Keratinocyte (primary cell): Measurements from ENCODE around the gene FGD4. TPM values are rescaled to one million over a fixed set of nuclear protein-coding genes. Genes with fewer than 3 reads are reported as not detected.

ENCODE experiments used
- DNase-seq: peaks from one replicate; pipeline ENCODE4 v3.0.0-alpha.2; 2011; ENCODE audit warnings: low read depth, missing footprints, low spot score
- FAIRE-seq: peaks from 2 replicates; lab custom pipeline; 2011; peaks lifted over from hg19 to GRCh38; lab: Jason Lieb, UNC
- H2AFZ ChIP-seq: 2 replicates; pipeline ENCODE4 v1.6.0; 2012; ENCODE audit warnings: low read length, control low read depth, inconsistent platforms; ENCODE audit not compliant: control insufficient read depth
- H3K27ac ChIP-seq: 2 replicates; pipeline ENCODE4 v1.5.1; 2011; ENCODE audit warnings: low read length; ENCODE audit not compliant: control insufficient read depth, insufficient read depth
- H3K27me3 ChIP-seq: 3 replicates; pipeline ENCODE4 v1.6.0; 2011; ENCODE audit warnings: low read length; ENCODE audit not compliant: control insufficient read depth, insufficient read depth; ENCODE audit errors: extremely low read depth
- H3K36me3 ChIP-seq, 2 experiments: 2 replicates in 1 of 2; 3 replicates in 1 of 2; pipeline ENCODE4 v1.5.1; 2011; ENCODE audit warnings: low read length in 2 of 2, mild to moderate bottlenecking in 1 of 2; ENCODE audit not compliant: control insufficient read depth in 2 of 2, insufficient read depth in 2 of 2; ENCODE audit errors: extremely low read depth in 1 of 2
- H3K4me1 ChIP-seq: 3 replicates; pipeline ENCODE4 v1.5.1; 2011; ENCODE audit warnings: low read length; ENCODE audit not compliant: control insufficient read depth, insufficient read depth; ENCODE audit errors: extremely low read depth
- H3K4me2 ChIP-seq: 3 replicates; pipeline ENCODE4 v1.6.0; 2011; ENCODE audit warnings: low read depth, low read length; ENCODE audit not compliant: control insufficient read depth, insufficient read depth; ENCODE audit errors: extremely low read depth
- H3K4me3 ChIP-seq, 3 experiments: fragments of 200-600 bp in 1 of 3; sonication (generic) in 1 of 3; 2 replicates in 2 of 3; 3 replicates in 1 of 3; pipeline ENCODE4 v1.5.1; 2011 to 2016; ENCODE audit warnings: low read length in 3 of 3, mild to moderate bottlenecking in 3 of 3, control low read depth in 2 of 3, inconsistent platforms in 1 of 3, low read depth in 1 of 3, mixed read lengths in 1 of 3, mixed run types in 1 of 3, moderate library complexity in 1 of 3; ENCODE audit not compliant: control insufficient read depth in 2 of 3, insufficient read depth in 2 of 3; ENCODE audit errors: extremely low read depth in 1 of 3
- H3K79me2 ChIP-seq: 2 replicates; pipeline ENCODE4 v1.6.0; 2012; ENCODE audit warnings: low read length; ENCODE audit not compliant: control insufficient read depth, insufficient read depth
- H3K9ac ChIP-seq: 3 replicates; pipeline ENCODE4 v1.6.0; 2011; ENCODE audit warnings: low read length; ENCODE audit not compliant: control insufficient read depth, insufficient read depth; ENCODE audit errors: extremely low read depth
- H3K9me1 ChIP-seq: 3 replicates; pipeline ENCODE4 v1.6.0; 2011; ENCODE audit warnings: low read length; ENCODE audit not compliant: control insufficient read depth, insufficient read depth; ENCODE audit errors: extremely low read depth
- H3K9me3 ChIP-seq: 2 replicates; pipeline ENCODE4 v1.5.1; 2012; ENCODE audit warnings: low read depth, low read length; ENCODE audit not compliant: control insufficient read depth
- H4K20me1 ChIP-seq: 3 replicates; pipeline ENCODE4 v1.6.0; 2011; ENCODE audit warnings: low read length; ENCODE audit not compliant: control insufficient read depth, insufficient read depth; ENCODE audit errors: extremely low read depth
- EZH2 ChIP-seq: IDR thresholded peaks from one replicate; pipeline ENCODE4 v1.6.1; 2012; ENCODE audit warnings: inconsistent platforms, mild to moderate bottlenecking, low read length, moderate library complexity
- dilution Hi-C: fragments of 300-500 bp; cut with MboI; formaldehyde crosslinking; loops from one replicate; pipeline ENCODE4 v1.7.0; 2020; ENCODE audit warnings: low sequenced_read_pairs; ENCODE audit not compliant: extremely low pct_ligation_motif_present
- polyA plus RNA-seq, 5 experiments: library from polyadenylated mRNA; depleted of rRNA in 3 of 5; stranded (reverse) in 3 of 5; stranded (forward) in 1 of 5; unstranded in 1 of 5; fragments of >200 nt; gene quantifications; 1 replicate in 1 of 5; 2 replicates in 3 of 5; 3 replicates in 1 of 5; pipeline versions ENCODE4 v1.2.1 to v1.2.3, GENCODE V29; 2011 to 2012; ENCODE audit warnings: missing spikeins in 2 of 5, low read depth in 1 of 5, low replicate concordance in 1 of 5
- TF ChIP-seq, protein P1 (sequence below), 3 experiments: IDR thresholded peaks in 1 of 3; conservative IDR thresholded peaks in 1 of 3; optimal IDR thresholded peaks in 1 of 3; 2 replicates in 2 of 3; 3 replicates in 1 of 3; pipeline versions ENCODE3 to v1.5.1; 2011; ENCODE audit warnings: low read length in 3 of 3, mild to moderate bottlenecking in 3 of 3, moderate library complexity in 2 of 3, control low read depth in 1 of 3, inconsistent platforms in 1 of 3; ENCODE audit not compliant: insufficient read depth in 2 of 3; ENCODE audit errors: extremely low read depth in 1 of 3

FGD4 gene
- polyA plus RNA-seq, 1 donor (not counting 4 experiments of a cell fraction or from before 2014, with no cell fraction given): 10.5 TPM

DNA sequence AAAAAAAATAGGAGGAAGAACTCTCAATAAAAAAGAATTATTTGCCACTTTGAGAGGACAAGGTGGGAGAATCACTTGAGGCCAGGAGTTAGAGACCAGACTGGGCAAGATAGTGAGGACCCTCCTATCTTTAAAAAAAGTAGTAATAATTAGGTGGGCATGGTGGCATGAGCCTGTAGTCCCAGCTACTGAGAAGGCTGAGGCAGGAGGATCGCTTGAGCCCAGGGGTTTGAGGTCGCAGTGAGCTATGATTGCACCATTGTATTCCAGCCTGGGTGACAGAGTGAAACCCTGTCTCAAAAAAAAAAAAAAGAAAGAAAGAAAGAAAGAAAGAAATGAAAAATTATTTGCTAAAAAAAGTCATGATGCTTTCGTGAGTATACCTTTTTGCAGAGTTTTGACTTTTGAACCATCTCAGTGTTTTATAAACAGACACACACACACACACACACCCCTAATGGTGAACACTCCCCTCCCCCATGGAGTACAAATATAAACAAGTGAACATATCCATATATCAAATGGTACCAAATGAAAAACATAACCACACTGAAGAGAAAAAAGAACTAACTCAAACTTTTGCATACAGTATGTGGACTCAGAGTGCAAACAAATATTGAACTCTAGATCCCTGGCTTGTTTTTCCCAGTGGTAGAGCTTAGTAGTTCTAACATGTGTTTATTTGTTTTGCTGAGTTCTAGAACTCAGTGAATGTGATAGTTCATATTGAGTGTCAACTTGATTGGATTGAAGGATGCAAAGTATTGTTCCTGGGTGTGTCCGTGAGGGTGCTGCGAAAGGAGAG lies 252.0 kb downstream of the FGD4 start:
- Histone ChIP-seq H3K9ac (no peak overlapping the region), H3K36me3 (no peaks in the 10 kb centered on the region), H3K9me1 (no peaks in the 10 kb centered on the region), H3K4me3 (no peak overlapping the region), H3K4me2 (peak overlapping the region; percentile 54), H3K9me3 (no peaks in the 10 kb centered on the region), H3K27me3 (no peaks in the 10 kb centered on the region), H4K20me1 (no peaks in the 10 kb centered on the region), H3K27ac (peak overlapping the region; percentile 26), H2AFZ (no peak overlapping the region), H3K4me1 (peaks cover 12% of the 10 kb centered on the region), H3K79me2 (no peaks in the 10 kb centered on the region)
- no peak for DNase-seq
- TF ChIP-seq, protein P1, sequence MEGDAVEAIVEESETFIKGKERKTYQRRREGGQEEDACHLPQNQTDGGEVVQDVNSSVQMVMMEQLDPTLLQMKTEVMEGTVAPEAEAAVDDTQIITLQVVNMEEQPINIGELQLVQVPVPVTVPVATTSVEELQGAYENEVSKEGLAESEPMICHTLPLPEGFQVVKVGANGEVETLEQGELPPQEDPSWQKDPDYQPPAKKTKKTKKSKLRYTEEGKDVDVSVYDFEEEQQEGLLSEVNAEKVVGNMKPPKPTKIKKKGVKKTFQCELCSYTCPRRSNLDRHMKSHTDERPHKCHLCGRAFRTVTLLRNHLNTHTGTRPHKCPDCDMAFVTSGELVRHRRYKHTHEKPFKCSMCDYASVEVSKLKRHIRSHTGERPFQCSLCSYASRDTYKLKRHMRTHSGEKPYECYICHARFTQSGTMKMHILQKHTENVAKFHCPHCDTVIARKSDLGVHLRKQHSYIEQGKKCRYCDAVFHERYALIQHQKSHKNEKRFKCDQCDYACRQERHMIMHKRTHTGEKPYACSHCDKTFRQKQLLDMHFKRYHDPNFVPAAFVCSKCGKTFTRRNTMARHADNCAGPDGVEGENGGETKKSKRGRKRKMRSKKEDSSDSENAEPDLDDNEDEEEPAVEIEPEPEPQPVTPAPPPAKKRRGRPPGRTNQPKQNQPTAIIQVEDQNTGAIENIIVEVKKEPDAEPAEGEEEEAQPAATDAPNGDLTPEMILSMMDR (optimal IDR thresholded peaks at IDR 0.05 in 1 of 3, IDR thresholded peaks at IDR 0.05 in 1 of 3, conservative IDR thresholded peaks at IDR 0.05 in 1 of 3; ENCODE audit: extremely low read depth in 1 of 3, insufficient read depth in 2 of 3, low read length in 3 of 3): no peak
- TF ChIP-seq EZH2: no peak
- FAIRE-seq: no peak
- dilution Hi-C loops: no loop called here

GRCh38 chr12:32651956-32652210 lies 252.5 kb downstream of the FGD4 start:
- Histone ChIP-seq H3K9me3 (no peaks in the 10 kb centered on the region), H3K27me3 (no peaks in the 10 kb centered on the region), H3K36me3 (no peaks in the 10 kb centered on the region), H3K9ac (no peak overlapping the region), H3K4me2 (no peak overlapping the region), H3K4me3 (no peak overlapping the region), H3K4me1 (peaks cover 12% of the 10 kb centered on the region), H3K9me1 (no peaks in the 10 kb centered on the region), H3K27ac (no peak overlapping the region), H2AFZ (no peak overlapping the region), H4K20me1 (no peaks in the 10 kb centered on the region), H3K79me2 (no peaks in the 10 kb centered on the region)
- no peak for FAIRE-seq
- dilution Hi-C loops: no loop called here
- no peak for DNase-seq
- TF ChIP-seq EZH2: no peak
- TF ChIP-seq, protein P1 (optimal IDR thresholded peaks at IDR 0.05 in 1 of 3, IDR thresholded peaks at IDR 0.05 in 1 of 3, conservative IDR thresholded peaks at IDR 0.05 in 1 of 3; ENCODE audit: extremely low read depth in 1 of 3, insufficient read depth in 2 of 3, low read length in 3 of 3): no peak
